ENCODE data around the gene ZBTB25. TPM values are rescaled to one million over a fixed set of nuclear protein-coding genes. Genes with fewer than 3 reads are reported as not detected.

The ZBTB25 gene
- total and polyA plus RNA-seq, 5 experiments from 2014 or later = 20.6 to 69.7 (median 38.2) TPM

DNA sequence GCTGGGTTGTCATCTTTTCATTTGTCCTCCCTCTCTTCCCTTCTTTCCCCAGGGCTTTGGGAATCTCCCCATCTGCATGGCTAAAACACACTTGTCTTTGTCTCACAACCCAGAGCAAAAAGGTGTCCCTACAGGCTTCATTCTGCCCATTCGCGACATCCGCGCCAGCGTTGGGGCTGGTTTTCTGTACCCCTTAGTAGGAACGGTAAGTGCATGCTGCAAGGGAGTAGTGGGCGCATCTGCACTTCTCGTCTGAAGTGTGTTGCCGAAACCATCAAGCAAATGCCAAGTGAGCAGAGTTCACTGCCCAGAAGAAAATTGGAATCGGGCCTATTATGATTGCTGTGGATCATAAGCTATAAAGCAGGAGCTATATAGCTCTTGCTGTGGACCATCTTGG lies 49.0 kb downstream of the ZBTB25 start:
- H3K27me3 Mint-ChIP-seq = no peaks in the 10 kb centered on the region
- H3K27ac Mint-ChIP-seq = peak overlapping the region in 2 of 10 donors; percentile 22
- POLR2A ChIA-PET = no interaction called here
- peaks cover 5 to 26% (median 14%) of the 10 kb centered on the region in 4 donors for H3K4me1 Mint-ChIP-seq
- no peak overlapping the region for H3K4me3 Mint-ChIP-seq
- ATAC-seq (no peak), DNase-seq (no peak)
- H3K9me3 Mint-ChIP-seq = no peaks in the 10 kb centered on the region
- H3K36me3 Mint-ChIP-seq = peaks cover 0 to 59% (median 9%) of the 10 kb centered on the region in 3 donors

DNA sequence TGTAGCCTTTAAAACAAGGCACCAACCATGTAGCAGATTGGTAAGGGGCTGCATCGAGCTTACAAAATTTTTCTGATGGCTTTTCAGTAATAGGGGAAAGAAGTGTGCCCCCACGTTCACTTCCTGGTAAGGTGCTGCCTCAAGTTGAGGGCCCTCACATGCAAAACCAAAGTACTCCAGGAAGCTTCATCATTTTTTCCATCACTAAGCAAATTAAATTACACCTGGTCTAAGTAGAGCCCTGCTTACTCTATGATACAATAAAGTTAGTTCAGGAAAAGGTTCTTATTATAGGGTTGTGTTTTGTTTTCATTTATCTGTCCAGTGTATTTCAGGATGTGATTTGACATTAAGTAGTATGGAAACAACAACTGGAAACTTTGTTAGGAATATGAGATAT lies 53.4 kb downstream of the ZBTB25 start:
- H3K27ac Mint-ChIP-seq = peak overlapping the region in 5 of 10 donors; percentile 18 to 71 (median 40)

DNA sequence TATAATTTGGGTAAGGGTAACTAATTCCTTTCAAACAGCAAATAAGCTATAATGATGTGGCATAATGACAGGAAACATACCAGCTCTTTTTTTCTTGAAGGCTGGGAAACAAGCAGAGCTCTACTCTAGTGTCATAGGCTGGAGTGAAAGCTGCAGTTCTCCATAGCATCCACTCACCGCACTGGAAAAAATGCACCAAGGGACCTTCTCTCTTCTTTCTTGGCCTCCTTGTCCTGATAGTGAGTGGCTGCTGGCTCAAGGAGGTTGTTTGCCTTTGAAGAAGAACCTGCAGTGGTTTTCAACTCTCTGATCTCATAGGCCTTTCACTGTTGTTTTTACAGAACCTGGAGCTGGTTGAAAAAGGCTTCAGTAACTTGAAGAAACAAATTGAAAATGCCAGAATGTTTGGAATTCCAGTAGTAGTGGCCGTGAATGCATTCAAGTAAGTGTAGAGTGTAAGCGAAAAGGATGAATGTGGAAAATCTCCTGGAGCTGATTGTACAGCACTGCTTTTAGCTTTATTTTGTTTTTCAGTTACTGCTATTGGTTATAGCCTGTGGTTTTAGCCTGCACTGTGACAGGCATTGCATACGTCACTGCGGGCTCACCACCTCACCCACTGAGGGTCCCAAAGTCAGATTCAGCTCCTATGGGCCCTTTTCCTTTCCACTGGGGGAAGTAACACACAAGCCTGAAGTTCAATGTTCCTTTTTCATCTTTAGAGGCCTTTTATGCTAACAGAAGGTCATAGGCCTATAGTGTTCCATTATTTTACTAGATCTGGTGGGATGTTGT lies 55.6 kb downstream of the ZBTB25 start:
- no peaks in the 10 kb centered on the region for H3K9me3 Mint-ChIP-seq
- H3K4me1 Mint-ChIP-seq = peaks cover 18 to 48% (median 40%) of the 10 kb centered on the region in 4 donors
- H3K27ac Mint-ChIP-seq = peak overlapping the region; percentile 12 to 89 (median 72)
- H3K36me3 Mint-ChIP-seq = peaks cover 0 to 41% (median 4%) of the 10 kb centered on the region in 3 donors
- peak in 6 of 10 donors; percentile 2 to 52 (median 25) for DNase-seq
- POLR2A ChIA-PET = interaction anchor here (1.0 kb wide), 1 partner anchor 12 kb away, joined by 4 read pairs; no protein-coding TSS in a partner anchor
- H3K27me3 Mint-ChIP-seq = no peaks in the 10 kb centered on the region
- peak overlapping the region in 1 of 10 donors; percentile 24 for H3K4me3 Mint-ChIP-seq
- peak; percentile 59 to 77 for ATAC-seq

More for the DNA sequence above, 53.4 kb downstream of the ZBTB25 start:
- ATAC-seq (no peak), DNase-seq (no peak)
- peaks cover 4 to 28% (median 22%) of the 10 kb centered on the region in 4 donors for H3K4me1 Mint-ChIP-seq
- H3K9me3 Mint-ChIP-seq = no peaks in the 10 kb centered on the region
- POLR2A ChIA-PET = no interaction called here
- peaks cover 0 to 58% (median 10%) of the 10 kb centered on the region in 3 donors for H3K36me3 Mint-ChIP-seq
- H3K4me3 Mint-ChIP-seq = no peak overlapping the region
- no peaks in the 10 kb centered on the region for H3K27me3 Mint-ChIP-seq

DNA sequence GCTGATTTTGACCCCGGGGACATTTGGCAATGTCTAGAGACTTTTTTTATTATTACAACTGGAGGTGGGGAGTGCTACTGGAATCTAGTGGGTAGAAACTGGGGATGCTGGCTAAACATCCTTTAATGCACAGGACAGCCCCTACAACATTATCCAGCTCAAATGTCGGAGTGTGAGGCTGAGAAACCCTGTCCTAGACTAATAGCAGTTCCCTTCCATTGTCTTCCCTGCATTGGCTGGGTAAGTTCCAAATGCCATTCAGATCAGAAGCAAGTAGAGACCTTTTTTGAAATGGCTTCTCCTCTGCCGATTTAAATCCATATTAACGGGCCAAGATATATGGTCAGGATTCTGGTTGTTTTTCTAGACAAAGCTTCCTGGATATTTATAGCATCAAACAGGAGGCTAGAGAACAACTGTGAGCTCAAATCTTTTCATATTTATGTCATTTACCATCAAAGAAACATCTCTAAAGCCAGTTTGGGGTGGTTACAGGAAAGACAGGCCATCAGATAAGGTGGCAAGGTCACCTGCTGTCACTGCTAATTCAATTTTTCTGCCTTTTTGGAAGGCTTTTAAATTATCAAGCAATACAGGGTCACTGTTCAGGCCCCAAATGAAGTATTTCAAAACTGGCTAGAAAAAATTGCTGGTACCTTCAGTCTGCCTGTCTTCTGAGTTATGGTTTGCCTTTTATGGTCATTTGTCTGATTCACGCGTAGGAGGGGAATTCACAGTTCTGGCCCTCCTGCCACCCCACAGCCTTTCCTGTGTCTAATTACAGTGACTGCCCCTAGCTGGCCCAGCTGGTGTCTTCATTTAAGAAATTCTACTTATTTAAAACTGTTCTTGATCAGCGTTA lies 58.4 kb downstream of the ZBTB25 start:
- Mint-ChIP-seq H3K4me3 (peak overlapping the region in 8 of 10 donors; percentile 7 to 58 (median 33)), H3K9me3 (no peaks in the 10 kb centered on the region), H3K27ac (peak overlapping the region in 9 of 10 donors; percentile 27 to 92 (median 77)), H3K27me3 (no peaks in the 10 kb centered on the region), H3K4me1 (peaks cover 18 to 43% (median 38%) of the 10 kb centered on the region in 4 donors), H3K36me3 (peaks cover 4 to 45% (median 22%) of the 10 kb centered on the region in 3 donors)
- POLR2A ChIA-PET = interaction anchor here (1.1 to 1.3 kb wide), 2 partner anchors 57 to 60 kb away, joined by 3 read pairs; partner anchors contain the start of gene MTHFD1
- ATAC-seq (peak; percentile 59 to 73), DNase-seq (peak in 3 of 10 donors; percentile 4 to 29 (median 15))

DNA sequence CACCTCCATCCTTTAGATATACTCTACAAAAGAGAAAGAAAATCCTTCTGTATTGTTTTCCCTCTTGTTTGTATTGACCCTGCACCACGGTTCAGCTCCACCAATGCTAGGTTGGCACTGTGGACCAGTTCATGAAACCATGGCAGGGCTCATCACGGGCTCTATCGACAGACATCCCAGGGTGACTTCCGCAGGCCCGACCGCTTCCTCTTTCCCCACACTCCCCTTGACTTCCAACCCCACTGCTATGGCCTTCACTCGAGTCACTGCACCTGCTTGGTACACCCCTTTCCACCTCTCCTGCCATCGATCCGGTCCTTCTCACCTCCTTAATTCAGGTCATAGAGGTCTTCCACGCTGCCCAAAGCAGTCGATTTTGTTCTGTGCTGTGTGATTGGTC lies 59.5 kb downstream of the ZBTB25 start:
- POLR2A ChIA-PET = interaction anchor here (1.3 kb wide), 1 partner anchor 56 kb away, joined by 3 read pairs; the partner anchor contains the start of gene MTHFD1
- peak overlapping the region in 8 of 10 donors; percentile 28 to 92 (median 72) for H3K27ac Mint-ChIP-seq
- H3K27me3 Mint-ChIP-seq = no peaks in the 10 kb centered on the region
- peaks cover 4 to 45% (median 24%) of the 10 kb centered on the region in 3 donors for H3K36me3 Mint-ChIP-seq
- ATAC-seq = no peak
- no peak overlapping the region for H3K4me3 Mint-ChIP-seq
- no peaks in the 10 kb centered on the region for H3K9me3 Mint-ChIP-seq
- DNase-seq = no peak
- peaks cover 18 to 41% (median 38%) of the 10 kb centered on the region in 4 donors for H3K4me1 Mint-ChIP-seq

DNA sequence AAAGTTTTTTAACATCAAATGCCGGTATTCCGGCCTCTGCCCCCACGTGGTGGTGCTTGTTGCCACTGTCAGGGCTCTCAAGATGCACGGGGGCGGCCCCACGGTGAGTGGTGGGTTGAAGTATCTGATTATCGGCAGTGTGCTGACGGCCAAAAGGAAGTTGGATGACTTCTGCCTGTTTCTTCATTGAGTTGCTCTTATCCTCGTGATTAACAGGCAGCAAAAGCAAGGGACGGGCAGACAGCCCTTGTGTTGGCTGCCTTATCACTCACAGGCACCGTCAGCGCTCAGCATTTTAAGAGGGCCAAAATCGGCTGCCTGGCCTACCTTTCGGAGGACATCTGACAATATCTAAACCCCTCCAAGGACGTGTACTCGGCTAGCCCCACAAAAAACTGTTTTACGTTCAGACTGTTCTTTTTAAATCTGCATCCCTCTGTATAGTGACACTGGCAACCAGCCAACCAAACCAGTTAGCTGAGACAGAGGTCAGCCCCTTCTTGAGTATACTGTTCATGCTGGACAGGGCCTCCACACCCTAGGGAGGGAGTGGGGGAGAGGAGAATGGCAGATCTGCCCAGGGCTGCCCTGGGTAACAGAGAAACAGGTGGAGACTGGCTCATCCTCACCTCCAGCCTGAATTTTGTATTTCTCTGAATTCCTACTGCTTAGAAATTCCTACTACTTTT lies 61.2 kb downstream of the ZBTB25 start:
- H3K36me3 Mint-ChIP-seq = peaks cover 4 to 43% (median 28%) of the 10 kb centered on the region in 3 donors
- H3K4me1 Mint-ChIP-seq = peaks cover 16 to 38% (median 32%) of the 10 kb centered on the region in 4 donors

DNA sequence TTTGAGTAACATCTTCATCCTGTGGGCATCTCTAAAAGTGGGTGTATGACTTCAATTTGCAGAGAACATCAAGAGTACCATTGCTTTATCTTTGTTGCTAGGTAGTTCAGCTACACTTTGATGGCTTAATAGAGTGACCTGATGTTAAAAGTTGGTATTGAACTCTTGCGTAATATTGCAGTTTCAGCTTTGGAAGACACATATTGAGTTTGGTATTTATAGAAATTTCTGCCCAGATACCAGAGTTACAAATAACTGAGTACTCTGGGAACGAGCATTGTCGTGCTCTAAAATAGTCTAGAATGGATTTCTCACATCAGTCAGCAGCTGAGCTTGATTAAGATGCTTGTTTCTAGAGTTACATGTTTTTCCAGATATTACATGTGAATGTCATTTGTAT lies 63.1 kb downstream of the ZBTB25 start:
- Mint-ChIP-seq H3K4me1 (peaks cover 15 to 34% (median 27%) of the 10 kb centered on the region in 4 donors), H3K27ac (no peak overlapping the region), H3K27me3 (no peaks in the 10 kb centered on the region), H3K4me3 (no peak overlapping the region), H3K36me3 (peaks cover 4 to 63% (median 39%) of the 10 kb centered on the region in 3 donors), H3K9me3 (no peaks in the 10 kb centered on the region)
- ATAC-seq (no peak), DNase-seq (no peak)
- POLR2A ChIA-PET = interaction anchor here (0.7 kb wide), 1 partner anchor 43 kb away, joined by 5 read pairs; no protein-coding TSS in a partner anchor

More for the DNA sequence above, 61.2 kb downstream of the ZBTB25 start:
- ATAC-seq (no peak), DNase-seq (no peak)
- POLR2A ChIA-PET = no interaction called here
- H3K27ac Mint-ChIP-seq = no peak overlapping the region
- no peaks in the 10 kb centered on the region for H3K27me3 Mint-ChIP-seq
- H3K4me3 Mint-ChIP-seq = no peak overlapping the region
- H3K9me3 Mint-ChIP-seq = no peaks in the 10 kb centered on the region

DNA sequence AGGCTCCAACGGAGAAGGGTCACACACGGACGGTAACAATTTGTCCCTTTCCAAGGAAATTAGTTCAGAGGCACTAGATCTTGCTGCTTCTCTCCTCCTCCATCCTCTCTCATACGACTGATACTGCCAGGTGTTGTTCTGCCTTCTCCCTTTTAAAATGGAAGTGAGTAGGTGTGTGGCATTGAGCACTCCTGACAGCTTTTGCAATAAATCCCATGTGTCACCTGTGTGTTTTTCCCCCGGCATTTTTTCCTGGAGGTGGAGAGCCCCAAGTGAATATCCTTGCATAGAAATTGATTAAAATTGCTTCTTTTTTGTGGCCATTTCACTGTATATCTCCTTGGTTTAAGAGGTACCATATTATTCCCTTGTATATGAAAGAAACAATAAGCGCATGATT lies 64.5 kb downstream of the ZBTB25 start:
- Mint-ChIP-seq H3K4me3 (no peak overlapping the region), H3K4me1 (peaks cover 4 to 21% (median 14%) of the 10 kb centered on the region in 4 donors), H3K9me3 (no peaks in the 10 kb centered on the region), H3K36me3 (peaks cover 4 to 75% (median 46%) of the 10 kb centered on the region in 3 donors), H3K27me3 (no peaks in the 10 kb centered on the region), H3K27ac (peak overlapping the region in 5 of 10 donors; percentile 1 to 74 (median 53))
- POLR2A ChIA-PET = no interaction called here
- DNase-seq = no peak
- no peak for ATAC-seq

DNA sequence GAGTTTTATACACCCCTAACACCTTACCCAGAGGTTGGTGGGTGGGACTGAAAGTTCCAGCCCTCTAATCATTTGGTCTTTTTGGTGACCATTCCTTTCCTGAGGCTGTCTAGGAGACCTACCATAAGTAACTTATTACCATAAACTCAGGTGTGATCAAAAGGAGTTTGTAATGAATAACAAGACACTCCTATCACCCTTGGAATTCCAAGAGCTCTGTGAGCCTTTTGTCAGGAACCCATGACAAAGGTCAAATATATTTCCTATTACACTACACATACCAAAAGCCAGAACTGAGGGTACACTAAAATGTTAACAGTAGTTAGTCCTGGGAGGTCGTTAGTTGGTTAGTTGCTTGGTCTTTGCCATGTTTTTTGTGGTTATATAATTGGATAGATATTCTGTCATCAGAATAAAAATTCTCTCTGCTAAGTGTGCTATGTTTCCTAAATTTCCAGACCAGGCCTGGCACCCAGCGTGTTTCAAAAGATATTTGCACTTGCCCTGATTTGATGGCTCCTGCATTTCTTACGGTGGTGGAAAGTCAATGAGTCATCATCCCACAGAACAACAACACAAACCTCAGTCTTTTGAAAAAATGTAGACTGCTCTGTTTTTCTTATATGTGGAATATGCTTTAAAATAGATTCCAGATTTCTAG lies 65.3 kb downstream of the ZBTB25 start:
- H3K27ac Mint-ChIP-seq = peak overlapping the region in 2 of 10 donors; percentile 53 to 74

DNA sequence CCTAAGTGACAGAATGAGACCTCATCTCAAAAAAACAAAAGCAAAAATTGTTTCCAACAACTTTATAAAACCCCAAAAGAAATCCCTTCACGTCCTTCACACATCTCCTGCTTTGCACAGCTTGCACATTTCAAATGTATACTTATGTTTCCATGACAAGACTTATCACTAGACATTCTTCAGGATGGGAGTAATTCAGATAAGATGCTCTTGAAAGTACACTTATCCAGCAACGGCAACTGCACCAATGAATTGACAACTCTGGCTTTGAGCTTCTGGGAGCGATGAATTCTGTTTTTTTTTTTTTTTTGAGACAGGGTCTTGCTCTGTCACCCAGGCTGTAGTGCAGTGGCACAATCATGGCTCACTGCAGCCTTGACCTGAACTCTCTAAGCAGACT lies 69.1 kb downstream of the ZBTB25 start:
- H3K36me3 Mint-ChIP-seq = peaks cover 5 to 83% (median 36%) of the 10 kb centered on the region in 3 donors

More for the DNA sequence above, 65.3 kb downstream of the ZBTB25 start:
- Mint-ChIP-seq H3K36me3 (peaks cover 4 to 81% (median 46%) of the 10 kb centered on the region in 3 donors), H3K9me3 (no peaks in the 10 kb centered on the region), H3K27me3 (no peaks in the 10 kb centered on the region), H3K4me1 (peaks cover 0 to 13% (median 7%) of the 10 kb centered on the region in 4 donors), H3K4me3 (no peak overlapping the region)
- POLR2A ChIA-PET = no interaction called here
- ATAC-seq (peak in 1 of 2 donors; percentile 64), DNase-seq (no peak)

DNA sequence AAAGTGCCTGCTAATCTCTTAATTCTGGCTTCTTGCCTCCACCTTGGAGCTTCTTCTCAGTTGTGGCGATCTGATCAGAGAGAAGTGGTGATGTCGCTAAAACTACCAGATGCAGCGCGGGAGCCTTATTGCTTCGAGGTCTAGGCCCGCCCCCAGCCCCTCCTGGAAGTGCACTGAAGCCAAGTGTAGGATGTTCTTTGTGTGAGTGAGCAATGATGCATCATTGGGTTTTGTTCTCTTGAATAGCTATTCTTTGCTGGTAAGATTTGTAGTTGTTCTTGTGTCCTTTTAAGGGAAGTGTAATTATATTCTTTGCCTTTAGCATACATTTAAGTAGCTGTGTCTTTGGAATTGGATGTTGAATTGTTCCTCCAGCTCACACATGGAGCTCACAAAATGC lies 79.7 kb downstream of the ZBTB25 start:
- H3K9me3 Mint-ChIP-seq = no peaks in the 10 kb centered on the region
- H3K27ac Mint-ChIP-seq = peak overlapping the region in 1 of 10 donors; percentile 27

More for the DNA sequence above, 69.1 kb downstream of the ZBTB25 start:
- DNase-seq = no peak
- Mint-ChIP-seq H3K9me3 (no peaks in the 10 kb centered on the region), H3K4me3 (no peak overlapping the region), H3K4me1 (peaks cover 0 to 13% (median 7%) of the 10 kb centered on the region in 4 donors), H3K27me3 (no peaks in the 10 kb centered on the region), H3K27ac (no peak overlapping the region)
- POLR2A ChIA-PET = interaction anchor here (0.7 to 1.6 kb wide), 2 partner anchors 21 to 71 kb away, joined by 5 to 7 read pairs; partner anchors contain the start of gene ZBTB1
- ATAC-seq = no peak

More for the DNA sequence above, 79.7 kb downstream of the ZBTB25 start:
- DNase-seq = no peak
- POLR2A ChIA-PET = no interaction called here
- peaks cover 0 to 1% (median 0%) of the 10 kb centered on the region in 4 donors for H3K4me1 Mint-ChIP-seq
- no peak for ATAC-seq
- H3K36me3 Mint-ChIP-seq = peaks cover 14 to 93% (median 40%) of the 10 kb centered on the region in 3 donors
- no peaks in the 10 kb centered on the region for H3K27me3 Mint-ChIP-seq
- H3K4me3 Mint-ChIP-seq = no peak overlapping the region

Data from naive thymus-derived CD8-positive, alpha-beta T cell (primary cell).